Esophagus muscularis mucosa (tissue), 3 donors: ENCODE data around the gene MCRIP2.

Experiments
- POLR2A ChIP-seq: fragments of 450-650 bp; IDR thresholded peaks from one replicate; pipeline ENCODE4 v1.6.1; 2017; ENCODE audit warnings: antibody characterized with exemption, moderate library complexity, mild to moderate bottlenecking, low read depth
- POLR2AphosphoS5 ChIP-seq, 2 donors: sonication (generic); formaldehyde crosslinking; IDR thresholded peaks; one replicate each; pipeline ENCODE4 v1.6.1; 2017; ENCODE audit warnings: antibody characterized with exemption in 2 of 2
- TF ChIP-seq, protein P1 (sequence below), 3 experiments: fragments of 200-600 bp in 2 of 3; fragments of 450-650 bp in 1 of 3; sonication (generic) in 2 of 3; IDR thresholded peaks; one replicate each; pipeline ENCODE4 v1.5.1; 2017 to 2019; ENCODE audit warnings: antibody characterized with exemption in 3 of 3, mild to moderate bottlenecking in 2 of 3, moderate library complexity in 1 of 3

DNA sequence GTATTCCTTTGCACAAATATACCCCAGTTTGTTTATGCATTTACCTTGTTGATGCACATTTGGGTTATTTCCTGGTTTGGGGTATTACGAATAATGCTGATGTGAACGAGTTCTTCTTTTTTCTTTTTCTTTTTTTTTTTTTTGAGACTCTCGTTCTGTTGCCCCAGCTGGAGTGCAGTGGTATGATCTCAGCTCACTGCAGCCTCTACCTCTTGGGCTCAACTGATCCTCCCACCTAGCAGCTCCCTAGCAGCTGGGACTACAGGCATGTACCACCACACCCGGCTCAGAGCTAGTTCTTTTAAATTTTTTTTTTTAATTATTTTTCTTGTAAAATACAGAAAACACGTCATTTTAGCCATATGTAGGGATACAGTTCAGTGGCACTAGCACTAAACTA is 37.7 kb upstream of the MCRIP2 start:
- TF ChIP-seq, protein P1, sequence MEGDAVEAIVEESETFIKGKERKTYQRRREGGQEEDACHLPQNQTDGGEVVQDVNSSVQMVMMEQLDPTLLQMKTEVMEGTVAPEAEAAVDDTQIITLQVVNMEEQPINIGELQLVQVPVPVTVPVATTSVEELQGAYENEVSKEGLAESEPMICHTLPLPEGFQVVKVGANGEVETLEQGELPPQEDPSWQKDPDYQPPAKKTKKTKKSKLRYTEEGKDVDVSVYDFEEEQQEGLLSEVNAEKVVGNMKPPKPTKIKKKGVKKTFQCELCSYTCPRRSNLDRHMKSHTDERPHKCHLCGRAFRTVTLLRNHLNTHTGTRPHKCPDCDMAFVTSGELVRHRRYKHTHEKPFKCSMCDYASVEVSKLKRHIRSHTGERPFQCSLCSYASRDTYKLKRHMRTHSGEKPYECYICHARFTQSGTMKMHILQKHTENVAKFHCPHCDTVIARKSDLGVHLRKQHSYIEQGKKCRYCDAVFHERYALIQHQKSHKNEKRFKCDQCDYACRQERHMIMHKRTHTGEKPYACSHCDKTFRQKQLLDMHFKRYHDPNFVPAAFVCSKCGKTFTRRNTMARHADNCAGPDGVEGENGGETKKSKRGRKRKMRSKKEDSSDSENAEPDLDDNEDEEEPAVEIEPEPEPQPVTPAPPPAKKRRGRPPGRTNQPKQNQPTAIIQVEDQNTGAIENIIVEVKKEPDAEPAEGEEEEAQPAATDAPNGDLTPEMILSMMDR (IDR thresholded peaks at IDR 0.05), result no peak
- TF ChIP-seq POLR2AphosphoS5 (IDR thresholded peaks at IDR 0.05) (no peak), POLR2A (no peak)
